Forelimb muscle (tissue), 1 donor: ENCODE results near the gene FAM120A. TPM values are rescaled to one million over a fixed set of nuclear protein-coding genes. Genes with fewer than 3 reads are reported as not detected.

ENCODE experiments used
- DNase-seq: peaks from one replicate; pipeline ENCODE4 v3.0.0-alpha.2; 2013; ENCODE audit warnings: low read depth
- polyA plus RNA-seq: library from polyadenylated mRNA; unstranded; fragments of 120-200 nt; gene quantifications from one replicate; pipeline ENCODE4 v1.2.1, GENCODE V29; 2013; ENCODE audit not compliant: insufficient read length

FAM120A gene
- polyA plus RNA-seq, 1 donor = 56.3 TPM

DNA sequence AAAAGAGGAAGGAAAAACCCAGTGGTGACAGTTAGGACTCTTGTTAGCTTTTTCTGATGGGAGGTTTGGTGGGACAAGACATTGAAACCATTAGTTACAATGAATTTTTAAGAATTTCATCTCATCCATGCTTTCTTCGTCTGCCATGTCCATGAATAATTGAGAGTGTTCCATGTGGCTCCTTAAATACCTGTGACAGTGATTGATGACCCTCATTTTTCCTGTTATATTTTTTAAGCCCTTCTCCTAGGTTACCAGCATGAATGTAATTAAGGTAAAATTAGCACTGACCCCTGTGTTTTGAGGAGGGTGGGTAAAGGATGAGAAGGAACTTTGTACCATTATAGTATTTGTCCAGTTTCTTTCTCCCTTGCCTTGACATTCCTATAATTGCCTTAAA lies 101.4 kb downstream of the FAM120A start:
- DNase-seq = no peak

DNA sequence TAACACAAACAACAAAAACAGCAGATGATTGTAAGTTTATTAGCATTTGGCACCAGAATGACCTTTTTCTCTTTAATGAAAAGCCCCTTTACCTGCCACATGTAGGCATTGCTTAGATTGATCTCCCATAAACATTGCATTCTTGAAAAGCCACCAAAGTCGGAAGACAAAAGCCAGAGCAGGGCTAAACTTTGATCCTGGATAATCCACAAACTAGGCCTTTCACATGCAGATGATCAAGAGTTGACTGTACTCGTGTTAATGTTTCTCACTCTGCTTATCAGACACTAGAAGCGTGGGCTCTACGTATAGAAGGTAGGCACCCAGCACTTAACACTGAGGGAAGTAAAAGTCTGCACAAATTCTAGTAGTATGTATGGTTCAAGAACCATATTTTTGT lies 103.9 kb downstream of the FAM120A start:
- no peak for DNase-seq

DNA sequence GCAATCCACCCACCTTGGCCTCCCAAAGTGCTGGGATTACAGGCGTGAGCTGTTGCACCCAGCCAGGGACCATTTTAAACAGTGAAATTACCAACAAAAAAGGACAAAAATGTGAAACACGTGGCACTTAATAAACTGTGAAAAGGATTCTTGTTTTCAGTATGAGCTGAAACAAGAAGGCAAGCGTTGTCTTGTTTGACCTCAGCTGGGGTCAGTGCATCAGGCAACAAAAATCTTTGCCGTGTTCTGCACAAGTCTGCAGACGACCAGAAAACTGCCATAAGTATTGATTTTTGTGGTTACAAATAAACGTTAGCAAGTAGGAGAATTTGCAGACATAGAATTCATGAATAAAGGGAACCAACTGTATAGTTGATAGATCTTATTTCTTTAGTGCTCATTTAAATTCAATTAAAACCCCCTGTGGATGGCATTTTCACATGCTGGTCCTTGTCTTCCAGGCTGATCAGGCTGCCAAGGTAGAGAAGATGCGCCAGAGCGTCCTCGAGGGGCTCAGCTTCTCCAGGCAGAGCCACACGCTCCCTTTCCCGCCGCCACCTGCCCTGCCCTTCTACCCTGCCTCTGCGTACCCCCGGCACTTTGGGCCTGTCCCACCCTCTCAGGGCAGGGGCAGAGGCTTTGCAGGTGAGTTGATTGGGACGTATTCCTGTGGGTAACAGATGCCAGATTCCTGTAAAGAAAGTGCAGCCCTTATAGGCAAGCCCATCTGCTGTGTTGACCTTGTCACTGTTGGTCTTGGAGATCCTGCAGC lies 106.1 kb downstream of the FAM120A start:
- no peak for DNase-seq

DNA sequence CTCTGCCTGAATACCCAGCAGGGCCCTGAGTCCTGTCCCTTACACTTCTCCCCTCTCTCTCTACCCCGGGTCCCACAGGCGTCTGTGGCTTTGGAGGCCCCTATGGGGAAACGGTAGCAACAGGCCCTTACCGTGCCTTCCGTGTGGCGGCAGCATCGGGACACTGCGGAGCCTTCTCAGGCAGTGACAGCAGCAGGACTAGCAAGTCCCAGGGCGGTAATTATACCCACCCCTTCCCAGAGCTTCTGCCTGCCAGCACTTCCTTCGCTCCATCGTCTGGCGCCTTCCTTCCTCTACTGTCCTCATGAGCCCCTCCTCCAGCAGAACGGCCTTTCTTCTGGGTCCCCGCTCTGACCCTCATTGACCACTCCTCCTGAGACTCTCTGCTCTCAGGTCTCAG lies 107.0 kb downstream of the FAM120A start:
- no peak for DNase-seq

DNA sequence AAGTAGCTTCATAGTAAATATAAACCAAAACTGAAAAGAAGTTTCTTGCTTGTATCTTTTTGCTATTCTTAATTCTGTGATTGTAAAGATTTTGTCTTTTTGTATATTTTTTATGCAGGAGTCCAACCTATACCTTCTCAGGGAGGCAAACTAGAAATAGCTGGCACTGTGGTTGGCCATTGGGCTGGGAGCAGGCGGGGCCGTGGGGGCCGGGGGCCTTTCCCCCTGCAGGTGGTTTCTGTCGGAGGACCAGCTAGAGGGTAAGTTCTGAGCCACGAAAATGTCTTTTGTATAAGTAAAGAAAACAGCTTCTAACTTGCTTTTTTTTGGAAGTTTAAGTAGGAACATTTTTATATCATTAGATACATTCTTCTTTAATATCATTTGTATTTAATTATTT lies 109.5 kb downstream of the FAM120A start:
- no peak for DNase-seq

DNA sequence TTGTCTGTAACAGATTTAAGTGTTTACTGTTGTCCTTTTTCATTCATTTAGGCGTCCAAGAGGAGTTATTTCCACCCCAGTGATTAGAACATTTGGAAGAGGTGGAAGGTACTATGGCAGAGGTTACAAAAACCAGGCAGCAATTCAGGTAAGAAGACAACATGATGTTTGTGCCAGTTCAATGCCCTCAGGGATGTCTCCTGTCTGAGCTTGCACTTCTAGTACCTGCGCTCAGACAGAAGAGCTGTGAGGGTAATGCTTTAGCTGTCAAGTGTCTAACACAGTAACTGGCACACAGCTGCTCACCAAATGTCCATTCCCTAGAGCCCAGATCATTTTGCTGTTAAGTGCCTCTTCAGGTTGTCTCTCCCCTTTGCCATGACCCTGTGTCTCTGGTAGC lies 110.7 kb downstream of the FAM120A start:
- no peak for DNase-seq

DNA sequence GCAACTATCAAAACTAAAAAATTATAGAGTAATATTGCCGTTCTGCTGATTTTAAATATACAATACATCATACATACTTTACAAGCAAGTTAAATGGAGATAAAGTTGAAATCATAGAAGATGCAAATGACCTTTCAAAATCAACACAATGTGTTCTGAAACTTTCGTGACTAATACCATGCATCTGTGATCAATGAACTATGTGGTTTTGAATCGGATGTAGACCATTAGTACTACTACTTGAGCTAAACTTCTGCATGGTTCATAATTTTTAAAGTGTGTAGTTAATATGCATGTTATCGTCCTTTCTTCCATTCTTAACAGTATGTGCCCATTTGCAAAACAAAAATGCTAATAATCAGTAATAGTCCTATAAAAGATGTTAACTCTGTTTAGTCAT lies 113.6 kb downstream of the FAM120A start:
- DNase-seq = no peak

DNA sequence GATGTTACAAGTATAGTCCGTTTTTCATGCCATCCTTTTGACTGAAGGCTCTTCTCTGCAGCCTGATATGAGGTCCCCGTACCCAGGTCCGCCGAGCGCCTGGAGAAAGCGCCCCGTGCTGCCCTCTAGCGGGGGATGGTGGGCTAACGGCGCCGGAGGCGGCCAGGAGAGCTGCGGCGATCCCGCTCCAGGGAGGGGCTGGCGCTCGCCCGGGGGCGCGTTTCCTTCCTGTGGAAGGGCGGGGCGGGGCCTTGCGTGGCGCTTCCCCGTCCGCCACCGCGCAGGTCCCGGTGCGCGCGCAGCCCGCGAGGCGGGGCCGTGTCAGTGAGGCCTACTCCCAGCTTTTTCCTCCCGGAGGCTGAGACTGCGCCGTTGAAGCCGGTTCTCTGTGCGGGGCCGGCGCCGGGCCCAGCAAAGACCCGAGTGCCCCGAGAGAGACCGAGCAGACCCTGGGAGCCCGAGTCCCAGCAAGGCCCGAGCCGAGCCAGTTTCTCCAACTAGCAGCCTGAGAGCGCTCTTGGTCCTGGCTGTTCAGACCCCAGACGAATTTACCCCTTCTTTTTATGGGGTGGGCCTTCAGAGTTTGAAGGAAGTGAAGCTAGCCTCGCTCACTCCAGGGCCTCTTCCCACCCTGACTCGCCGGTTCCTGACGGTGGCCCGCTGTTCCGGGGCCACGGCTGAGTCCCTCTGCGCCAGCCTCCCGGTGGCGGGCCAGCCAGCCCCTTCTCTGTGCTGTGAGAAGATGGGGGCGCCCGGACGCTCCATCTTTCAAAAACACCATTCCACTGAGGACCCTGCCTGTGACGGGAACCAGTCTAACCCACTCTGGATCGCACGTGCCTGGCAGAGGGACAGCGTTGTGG lies 115.2 kb downstream of the FAM120A start:
- DNase-seq = peak; percentile 87

DNA sequence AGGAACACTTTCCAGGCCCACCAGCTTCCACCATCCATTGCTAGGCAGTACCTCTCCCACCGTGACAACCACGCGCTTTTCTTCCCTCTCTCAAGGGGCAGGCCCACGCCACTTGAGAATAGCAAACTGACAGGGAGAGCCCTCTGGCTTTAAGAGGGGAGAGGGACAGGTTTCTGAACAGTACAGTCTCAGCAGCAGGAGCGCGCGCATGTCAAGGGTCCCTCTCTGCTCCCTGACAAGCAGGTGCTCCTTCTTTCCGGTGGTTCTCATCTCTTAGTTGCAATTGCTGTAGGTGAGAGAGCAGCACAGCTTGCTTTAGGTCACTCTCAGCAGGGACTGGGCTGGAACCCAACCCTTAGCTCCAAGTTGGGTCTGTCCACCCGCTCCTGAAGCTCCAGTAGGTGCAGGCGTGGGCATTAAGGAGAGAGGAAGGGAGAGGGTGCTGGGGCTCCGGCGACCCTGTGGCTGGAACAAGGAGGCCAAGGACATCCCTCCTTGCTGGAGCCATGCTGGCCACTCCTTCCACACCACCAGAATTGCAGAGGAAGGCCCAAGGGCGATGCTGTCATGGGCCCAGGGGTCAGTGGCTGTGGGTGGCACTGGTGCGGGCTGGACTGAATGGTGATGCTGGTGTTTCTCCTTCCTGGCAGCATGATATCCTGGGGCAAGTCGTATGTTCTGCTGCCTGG lies 115.9 kb downstream of the FAM120A start:
- DNase-seq = no peak

DNA sequence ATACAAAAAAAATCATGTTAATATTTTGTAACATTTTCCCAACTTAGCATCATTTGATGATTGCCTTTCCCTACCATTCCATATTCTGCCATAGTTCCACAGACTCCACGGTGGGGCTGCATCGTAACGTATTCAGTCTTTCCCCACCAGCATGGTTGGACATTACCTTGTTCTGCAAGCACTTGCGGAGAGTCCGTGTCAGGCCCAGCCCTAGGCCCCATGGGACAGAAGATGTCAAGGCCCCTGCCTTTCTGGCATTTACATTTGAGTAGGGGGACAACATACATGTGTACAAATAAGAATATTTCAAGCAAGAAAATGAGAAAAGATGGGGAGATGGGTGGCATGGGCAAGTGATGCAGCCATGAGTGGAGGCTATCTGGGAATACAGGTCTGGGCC lies 116.7 kb downstream of the FAM120A start:
- DNase-seq = no peak

DNA sequence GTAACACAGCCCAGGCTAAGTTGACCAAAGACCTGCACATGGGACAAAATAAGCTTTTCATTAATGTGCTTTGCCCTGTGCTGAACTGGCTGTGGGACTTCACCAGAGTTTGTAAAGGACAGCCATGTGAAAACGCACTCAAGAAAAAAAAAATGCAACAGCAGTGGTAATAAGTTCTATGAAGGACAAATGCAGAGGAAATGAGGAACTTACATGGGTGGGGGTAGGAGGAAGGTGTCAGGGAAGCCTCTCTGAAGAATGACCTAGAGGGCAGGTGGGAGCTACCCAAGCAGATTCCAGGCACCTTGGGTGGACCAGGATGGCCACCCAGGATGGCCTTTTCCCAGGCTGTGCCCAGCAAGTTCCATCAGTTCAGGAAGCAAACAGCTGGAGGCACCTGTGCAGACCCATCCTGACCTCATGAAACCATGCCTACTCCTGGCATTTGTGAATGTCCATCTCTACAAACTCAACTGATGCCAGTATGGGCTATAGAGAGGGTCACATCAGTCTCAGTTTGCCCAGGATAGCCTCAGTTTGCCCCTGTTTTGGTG lies 118.2 kb downstream of the FAM120A start:
- no peak for DNase-seq

DNA sequence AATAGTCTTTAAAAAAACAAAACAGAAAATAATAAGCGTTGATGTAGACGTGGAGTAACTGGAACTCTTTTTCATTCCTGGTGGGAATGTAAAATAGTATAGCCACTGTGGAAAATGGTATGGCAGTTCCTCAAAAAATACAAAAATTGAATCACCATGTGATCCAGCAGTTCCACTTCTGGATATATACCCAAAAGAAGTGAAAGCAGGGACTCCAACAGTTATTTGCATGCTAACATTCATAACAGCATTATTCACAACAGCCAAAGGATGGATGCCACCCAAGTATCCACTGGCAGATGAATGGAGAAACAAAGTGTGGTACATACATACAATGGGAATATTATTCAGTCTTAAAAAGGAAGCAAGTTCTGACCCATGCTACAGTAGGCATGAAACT lies 120.7 kb downstream of the FAM120A start:
- DNase-seq = no peak

DNA sequence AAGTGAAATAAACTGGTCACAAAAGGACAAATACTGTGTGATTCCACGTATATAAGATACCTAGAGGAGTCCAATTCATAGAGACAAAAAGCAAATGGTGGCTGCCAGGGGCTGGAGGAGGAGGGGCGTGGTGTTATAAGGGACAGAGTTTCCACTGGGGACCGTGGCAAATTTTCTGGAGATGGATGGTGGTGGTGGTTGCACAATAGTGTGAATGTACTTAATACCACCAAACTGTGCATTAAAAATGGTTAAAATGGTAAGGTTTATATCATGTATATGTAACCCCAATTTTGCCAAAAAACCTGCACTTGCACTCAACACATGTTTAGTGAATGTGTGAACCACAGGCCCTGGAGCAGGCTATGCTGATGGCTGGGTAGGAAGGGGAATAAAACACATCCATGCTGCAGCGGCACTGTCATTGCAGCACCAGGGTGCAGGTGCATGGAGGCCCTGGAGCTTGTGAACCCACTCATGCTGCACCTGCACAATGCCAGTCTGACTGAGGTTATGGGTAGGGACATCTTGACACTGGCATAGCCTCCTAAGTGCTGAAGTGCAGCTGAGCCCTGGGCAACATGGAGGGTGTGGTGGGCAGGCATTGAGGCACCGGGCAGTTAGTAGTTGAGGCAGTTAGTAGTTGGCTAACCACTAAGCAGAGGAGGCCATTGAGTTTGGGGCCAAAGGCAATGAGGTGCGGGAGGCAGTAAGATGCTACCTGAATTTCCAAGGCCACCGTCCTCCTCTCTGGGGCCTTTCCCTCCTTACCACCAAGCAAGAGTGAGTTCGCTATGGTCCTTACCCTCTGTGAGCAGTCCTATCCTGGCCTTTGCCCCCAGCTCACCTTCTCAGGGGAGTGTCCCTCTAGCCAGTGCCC lies 121.4 kb downstream of the FAM120A start:
- DNase-seq = no peak

DNA sequence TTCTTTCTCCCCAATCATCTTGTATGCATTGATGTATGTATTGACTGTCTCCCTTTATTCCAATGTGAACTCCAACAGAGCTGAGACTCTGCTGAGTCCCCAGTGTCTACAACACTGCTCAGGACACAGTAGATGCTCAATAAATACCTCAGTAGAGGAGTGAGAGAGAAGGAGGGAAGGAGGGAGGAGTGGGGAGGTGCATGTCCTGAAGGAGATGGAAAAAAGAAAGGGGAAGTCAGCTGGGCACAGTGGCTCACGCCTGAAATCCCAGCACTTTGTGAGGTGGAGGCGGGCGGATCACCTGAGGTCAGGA lies 122.0 kb downstream of the FAM120A start:
- no peak for DNase-seq

DNA sequence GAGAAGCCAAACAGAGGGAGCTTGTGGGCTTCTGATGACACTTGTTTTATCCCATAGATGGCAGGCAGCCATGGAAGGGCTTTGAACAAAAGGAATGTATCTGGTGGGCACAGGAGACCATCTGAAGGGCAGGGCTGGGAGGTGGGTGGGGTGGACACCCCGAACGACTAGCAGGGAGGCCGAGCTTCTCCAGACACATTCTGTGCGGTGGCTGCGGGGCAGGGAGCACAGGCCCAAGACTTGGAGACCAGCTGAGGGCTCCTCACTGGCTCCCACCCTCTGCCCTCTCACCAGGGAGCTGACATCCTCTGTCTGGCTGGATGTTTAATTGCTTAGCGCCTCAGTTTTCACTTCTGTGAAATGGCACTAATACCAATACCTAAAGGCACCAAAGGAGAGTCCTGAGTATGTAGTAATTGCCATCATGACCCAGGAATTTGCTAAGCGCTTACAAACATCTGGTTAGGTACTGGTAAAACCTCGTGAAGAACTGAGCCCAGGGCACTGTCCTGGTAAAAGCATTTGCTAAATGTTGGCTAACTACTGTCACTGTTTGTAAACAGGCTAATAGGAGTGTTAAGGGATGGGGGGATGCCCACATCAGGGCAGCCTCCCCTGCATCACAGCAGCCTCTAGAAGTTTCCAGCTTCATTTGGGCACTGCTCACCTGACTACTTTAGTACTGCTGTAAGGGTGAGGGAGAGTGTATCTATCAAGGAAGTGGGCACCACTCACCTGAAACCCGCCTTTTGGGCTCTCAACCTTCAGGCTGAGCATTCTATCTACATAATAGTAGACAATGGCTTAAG lies 122.8 kb downstream of the FAM120A start:
- DNase-seq = no peak

DNA sequence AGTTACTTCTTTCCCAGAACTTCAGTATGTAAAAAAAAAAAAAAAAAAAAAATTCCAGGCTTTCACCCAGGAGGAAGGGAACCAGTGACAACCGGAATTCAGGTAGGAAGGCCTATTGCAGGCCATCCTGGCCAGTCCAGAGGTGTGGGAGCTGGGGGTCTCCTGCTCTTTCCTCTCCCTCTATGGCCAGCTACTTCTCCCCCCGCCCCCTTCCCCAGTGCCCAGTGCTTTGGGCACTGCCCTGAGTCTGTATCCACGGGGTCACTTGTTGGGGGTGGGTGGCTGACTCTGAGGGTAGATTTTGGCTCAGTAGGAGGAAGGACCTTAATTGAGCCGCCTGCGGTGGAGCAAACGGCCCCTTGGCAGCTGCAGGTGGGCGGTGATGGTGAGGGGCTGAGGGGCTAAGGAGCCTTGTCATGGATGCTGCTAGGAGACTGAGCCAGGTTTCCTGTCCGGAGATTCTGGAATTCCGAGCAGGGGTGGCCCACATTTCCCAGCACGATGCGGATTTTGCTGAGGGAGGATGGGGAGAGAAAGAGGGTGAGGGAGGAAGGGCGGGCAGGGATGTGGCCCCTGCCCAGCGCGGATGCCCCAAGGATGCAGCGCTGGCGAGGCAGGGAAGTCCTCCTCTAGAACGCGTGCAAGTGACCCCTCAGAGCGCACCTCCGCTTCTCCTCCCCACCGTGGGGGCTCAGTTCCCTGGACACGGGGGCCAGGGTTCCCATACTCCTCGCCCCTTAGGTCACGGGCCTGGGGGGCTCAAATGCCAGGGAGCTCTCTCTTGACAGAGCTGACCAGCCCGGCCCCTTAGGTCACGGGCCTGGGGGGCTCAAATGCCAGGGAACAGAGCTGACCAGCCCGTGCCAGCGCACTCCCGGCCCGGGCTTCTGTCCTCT lies 123.7 kb downstream of the FAM120A start:
- no peak for DNase-seq

DNA sequence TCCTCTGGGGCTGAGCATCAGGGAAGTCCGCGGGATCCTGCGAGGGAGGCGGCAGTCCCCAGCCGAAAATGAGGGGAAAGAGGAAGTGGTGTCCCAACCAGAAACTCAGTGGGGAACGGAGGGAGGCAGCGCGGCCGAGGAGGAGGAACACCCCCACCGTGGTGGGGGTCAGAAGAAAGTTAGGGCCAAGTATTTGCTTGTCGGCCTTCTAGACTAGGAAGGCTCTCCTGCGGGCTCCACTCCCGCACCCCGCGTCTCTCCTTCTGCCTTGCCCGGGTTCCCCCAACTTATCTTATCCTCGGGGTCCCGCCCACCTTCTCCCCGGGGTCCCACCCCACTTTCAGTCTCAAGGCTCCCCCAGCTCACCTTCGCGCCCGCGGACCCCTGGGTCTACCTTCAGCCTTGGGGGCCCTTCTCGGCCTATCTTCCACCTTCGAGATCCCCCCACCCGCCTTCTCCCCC lies 124.3 kb downstream of the FAM120A start:
- DNase-seq = no peak

DNA sequence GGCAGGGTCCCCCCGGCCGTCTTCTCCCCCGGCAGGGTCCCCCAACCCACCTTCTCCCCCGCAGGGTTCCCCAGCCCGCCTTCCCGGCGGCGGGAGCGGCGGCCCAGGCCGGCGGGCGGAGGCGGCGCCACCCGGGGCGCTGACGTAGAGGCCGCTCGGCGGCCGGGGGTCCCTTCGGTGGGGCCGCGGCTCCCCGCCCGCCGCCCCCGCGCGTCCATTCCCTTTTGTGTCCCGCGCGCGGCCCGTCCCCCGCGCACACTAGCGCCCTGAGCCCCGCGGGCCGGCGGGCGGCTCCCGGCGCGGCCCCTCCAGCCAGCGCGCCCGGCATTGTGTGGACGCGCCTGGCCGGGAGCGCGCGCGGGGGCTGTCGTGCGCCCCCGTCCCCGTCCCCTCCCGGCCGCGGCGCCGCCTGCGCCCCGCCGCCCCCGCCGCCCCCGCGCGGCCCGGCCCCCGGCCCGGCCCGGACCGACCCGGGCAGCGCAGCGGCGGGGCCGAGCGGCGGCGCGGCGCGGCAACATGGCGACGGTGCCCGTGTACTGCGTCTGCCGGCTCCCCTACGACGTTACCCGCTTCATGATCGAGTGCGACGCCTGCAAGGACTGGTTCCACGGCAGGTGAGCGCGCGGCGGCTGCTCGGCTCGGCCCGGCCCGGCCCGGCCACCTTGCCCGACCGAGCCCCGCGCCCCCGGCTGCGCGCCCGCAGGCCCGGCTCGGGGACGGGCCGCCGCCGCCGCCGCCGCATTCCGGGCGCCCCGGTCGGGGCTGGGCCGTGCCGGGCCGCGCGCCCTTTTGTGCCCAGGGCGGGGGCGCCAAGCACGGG lies 125.0 kb downstream of the FAM120A start, which contains the start of gene PHF2:
Gene PHF2, plus strand, starts transcription at position 327 of the 820 bp plus-strand sequence. Its CDS starts 190 bp downstream, at position 517.
- DNase-seq = no peak
